SK-N-DZ (cell line): ENCODE results near the gene ZNF672.
"Not testable (repeated sequence)": the region's sequence is repeated elsewhere in the genome, so short reads cannot be mapped to it uniquely, and the experiment has no call there.

Experiments
- DNase-seq: peaks from one replicate; pipeline ENCODE4 v3.0.0-alpha.2; 2015; ENCODE audit warnings: low spot score
- small RNA-seq, 2 experiments: library from RNA; depleted of rRNA; stranded (forward); fragments of <200 nt; gene quantifications; one replicate each; pipeline ENCODE3, GENCODE V24; 2014

The ZNF672 gene

GRCh38 chr1:248886237-248886895 lies 48.3 kb downstream of the ZNF672 start:
- no peak for DNase-seq

- DNase-seq, result not testable (repeated sequence)
Observed at GRCh38 chr1:248889914-248890243, 51.9 kb downstream of the ZNF672 start.

GRCh38 chr1:248890549-248891498 lies 52.8 kb downstream of the ZNF672 start:
- DNase-seq, result no peak

- DNase-seq, result no peak
Observed at GRCh38 chr1:248891758-248892157, 53.7 kb downstream of the ZNF672 start.

- DNase-seq, result no peak
Observed at GRCh38 chr1:248892590-248892989, 54.6 kb downstream of the ZNF672 start.

GRCh38 chr1:248894837-248895236 lies 56.8 kb downstream of the ZNF672 start:
- no peak for DNase-seq

GRCh38 chr1:248897412-248898337 lies 59.7 kb downstream of the ZNF672 start:
- DNase-seq, result peak; percentile 39

Small RNA genes within 50 kb of the gene (small RNA-seq; reads per million reads assigned to genes)
- 0 reads per million in 2 experiments for gene MIR3124
